Sigmoid colon (tissue), 7 donors: Measurements from ENCODE around the gene TRPM4. TPM values are rescaled to one million over a fixed set of nuclear protein-coding genes. Genes with fewer than 3 reads are reported as not detected.

Experiments
- DNase-seq: peaks from one replicate; pipeline ENCODE4 v3.0.0-alpha.2; 2019
- H3K27ac ChIP-seq, 4 donors: fragments of 200-600 bp; sonication (generic); one replicate each; pipeline ENCODE4 v1.5.1; 2016 to 2019; ENCODE audit warnings: mild to moderate bottlenecking in 1 of 4
- H3K27me3 ChIP-seq, 3 donors: fragments of 200-600 bp; sonication (generic); one replicate each; pipeline ENCODE4 v1.5.1; 2019; ENCODE audit warnings: mild to moderate bottlenecking in 1 of 3
- H3K36me3 ChIP-seq, 4 donors: fragments of 200-600 bp; sonication (generic); one replicate each; pipeline ENCODE4 v1.5.1; 2016 to 2019
- H3K4me1 ChIP-seq, 4 donors: fragments of 200-600 bp; sonication (generic); one replicate each; pipeline ENCODE4 v1.5.1; 2017 to 2019
- H3K4me3 ChIP-seq, 4 donors: fragments of 200-600 bp; sonication (generic); one replicate each; pipeline ENCODE4 v1.5.1; 2017 to 2019; ENCODE audit warnings: mild to moderate bottlenecking in 2 of 4, moderate library complexity in 1 of 4
- H3K9me3 ChIP-seq, 4 donors: fragments of 200-600 bp in 3 of 4; sonication (generic) in 3 of 4; one replicate each; pipeline versions ENCODE4 v1.5.1 to v1.6.1; 2013 to 2019
- EP300 ChIP-seq, 4 donors: sonication (generic); formaldehyde crosslinking; IDR thresholded peaks; one replicate each; pipeline ENCODE4 v1.6.1; 2017; ENCODE audit warnings: antibody characterized with exemption in 4 of 4
- POLR2A ChIP-seq, 2 donors: fragments of 450-650 bp; IDR thresholded peaks; one replicate each; pipeline ENCODE4 v1.6.1; 2016; ENCODE audit warnings: antibody characterized with exemption in 2 of 2, mild to moderate bottlenecking in 2 of 2, moderate library complexity in 2 of 2
- POLR2AphosphoS5 ChIP-seq, 4 donors: sonication (generic); formaldehyde crosslinking; IDR thresholded peaks; one replicate each; pipeline ENCODE4 v1.6.1; 2017; ENCODE audit warnings: antibody characterized with exemption in 4 of 4
- WGBS, 2 donors: extraction: QIAGEN DNeasy Blood & Tissue Kit; methylation state at CpG; one replicate each; pipeline ENCODE4 v1.1.7; 2013; 5-methylcytosine and 5-hydroxymethylcytosine counted together
- intact Hi-C: fragments of 100-400 bp; cut with DNase I; formaldehyde crosslinking; loops from one replicate; pipeline ENCODE4 v1.15.1; 2023
- polyA plus RNA-seq, 3 donors: library from polyadenylated mRNA; stranded (reverse); fragments of 200-250 nt; gene quantifications; one replicate each; pipeline ENCODE4 v1.2.3, GENCODE V29; 2013
- total RNA-seq, 4 donors: library from RNA; depleted of rRNA; stranded (reverse); fragments of >200 nt; gene quantifications; one replicate each; pipeline ENCODE4 v1.1.0, GENCODE V29; 2016
- TF ChIP-seq, protein P1 (sequence below), 4 experiments: fragments of 450-650 bp in 3 of 4; fragments of 200-600 bp in 1 of 4; IDR thresholded peaks; one replicate each; pipeline ENCODE4 v1.5.1; 2016 to 2019; ENCODE audit warnings: antibody characterized with exemption in 4 of 4, mild to moderate bottlenecking in 3 of 4, moderate library complexity in 2 of 4
- donor health status: healthy with polysubstance abuse.
- donor health status: Bipolar disorder and iron deficiency.
- donor health status: healthy.

The TRPM4 gene
- total RNA-seq (10 to 100 TPM in 3 of 4 donors, 1 to 10 TPM in 1; 7.9 to 18.0 (median 12.5) TPM), polyA plus RNA-seq (100 to 1,000 TPM in 1 of 3 donors, 10 to 100 TPM in 2; 40.5 to 166 (median 40.8) TPM)

DNA sequence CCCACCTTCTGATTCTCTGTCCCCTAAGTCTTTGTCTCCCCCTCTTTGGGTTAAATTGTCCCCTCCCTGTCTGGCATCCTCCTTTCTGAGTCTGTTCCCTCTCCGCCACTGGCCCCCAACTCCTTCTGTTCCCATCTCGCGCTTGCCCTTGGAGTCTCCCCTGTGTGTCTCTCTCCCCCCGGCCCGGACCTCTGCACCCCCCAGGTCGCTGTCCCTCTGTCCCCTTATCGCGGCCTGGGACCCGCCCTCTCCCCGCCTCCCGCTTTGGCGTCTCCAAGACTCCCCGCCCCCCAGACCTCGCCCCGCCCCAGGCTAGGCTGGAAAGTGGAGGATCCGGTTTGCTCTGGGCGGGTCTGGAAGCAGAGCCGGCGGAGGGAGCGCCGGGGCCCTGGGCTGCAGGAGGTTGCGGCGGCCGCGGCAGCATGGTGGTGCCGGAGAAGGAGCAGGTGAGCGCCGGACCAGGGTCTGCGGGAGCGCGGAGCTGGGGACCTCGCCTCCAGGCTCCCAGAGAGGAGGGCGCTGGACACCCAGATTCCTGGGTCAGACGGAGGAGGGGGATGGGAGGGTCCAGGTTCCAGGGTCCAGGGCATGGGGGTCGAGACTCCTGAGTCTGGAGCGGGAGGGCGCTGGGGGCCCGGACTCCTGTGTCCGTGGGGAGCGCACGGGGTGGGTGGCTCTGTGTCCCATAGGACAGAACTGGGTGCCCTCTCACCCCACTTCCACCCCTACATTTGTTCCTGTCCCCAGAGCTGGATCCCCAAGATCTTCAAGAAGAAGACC lies at the start of gene TRPM4:
TSS of gene TRPM4 (plus strand) at position 348 of the 780 bp plus-strand sequence. CDS start at position 423, 75 bp downstream.
- TF ChIP-seq POLR2A (IDR thresholded peaks at IDR 0.05) (peak; percentile 53 to 86), POLR2AphosphoS5 (IDR thresholded peaks at IDR 0.05) (peak; percentile 61 to 93 (median 88))
- TF ChIP-seq, protein P1, sequence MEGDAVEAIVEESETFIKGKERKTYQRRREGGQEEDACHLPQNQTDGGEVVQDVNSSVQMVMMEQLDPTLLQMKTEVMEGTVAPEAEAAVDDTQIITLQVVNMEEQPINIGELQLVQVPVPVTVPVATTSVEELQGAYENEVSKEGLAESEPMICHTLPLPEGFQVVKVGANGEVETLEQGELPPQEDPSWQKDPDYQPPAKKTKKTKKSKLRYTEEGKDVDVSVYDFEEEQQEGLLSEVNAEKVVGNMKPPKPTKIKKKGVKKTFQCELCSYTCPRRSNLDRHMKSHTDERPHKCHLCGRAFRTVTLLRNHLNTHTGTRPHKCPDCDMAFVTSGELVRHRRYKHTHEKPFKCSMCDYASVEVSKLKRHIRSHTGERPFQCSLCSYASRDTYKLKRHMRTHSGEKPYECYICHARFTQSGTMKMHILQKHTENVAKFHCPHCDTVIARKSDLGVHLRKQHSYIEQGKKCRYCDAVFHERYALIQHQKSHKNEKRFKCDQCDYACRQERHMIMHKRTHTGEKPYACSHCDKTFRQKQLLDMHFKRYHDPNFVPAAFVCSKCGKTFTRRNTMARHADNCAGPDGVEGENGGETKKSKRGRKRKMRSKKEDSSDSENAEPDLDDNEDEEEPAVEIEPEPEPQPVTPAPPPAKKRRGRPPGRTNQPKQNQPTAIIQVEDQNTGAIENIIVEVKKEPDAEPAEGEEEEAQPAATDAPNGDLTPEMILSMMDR (IDR thresholded peaks at IDR 0.05): no peak
- Histone ChIP-seq H3K36me3 (no peaks in the 10 kb centered on the region), H3K27ac (peak within 1 kb of the TSS; percentile 83 to 91 (median 84)), H3K9me3 (no peaks in the 10 kb centered on the region), H3K4me3 (peak within 1 kb of the TSS; percentile 57 to 98 (median 90)), H3K27me3 (no peaks in the 10 kb centered on the region), H3K4me1 (peaks cover 0 to 17% (median 12%) of the 10 kb centered on the region in 4 donors)
- intact Hi-C loops: no loop called here
- peak; percentile 93 for DNase-seq
- 1 to 2% methylated on average over 41 of the region's 41 CpGs for WGBS, 2 donors

DNA sequence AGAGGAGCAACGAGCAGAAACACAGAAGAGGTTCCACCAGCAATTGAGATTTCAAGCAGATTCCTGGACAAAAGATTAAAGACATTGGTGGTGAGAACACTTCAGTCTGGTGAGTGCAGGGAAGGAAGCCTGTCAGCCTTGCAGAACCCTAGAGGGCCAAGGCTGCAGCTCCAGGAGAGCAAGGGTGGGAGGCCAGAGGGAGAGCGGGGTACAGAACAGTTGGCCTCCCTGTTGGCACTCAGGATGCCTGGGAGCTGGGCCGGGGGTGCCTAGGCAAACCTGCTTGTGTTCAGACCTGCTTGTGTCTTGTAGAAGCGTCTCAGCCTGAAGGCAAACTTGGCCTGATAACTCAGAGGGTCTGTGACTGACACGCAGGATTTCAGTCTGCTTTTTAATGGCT lies 48.5 kb upstream of the TRPM4 start:
- TF ChIP-seq EP300 (IDR thresholded peaks at IDR 0.05) (no peak), POLR2A (IDR thresholded peaks at IDR 0.05) (no peak), POLR2AphosphoS5 (IDR thresholded peaks at IDR 0.05) (no peak)
- TF ChIP-seq, protein P1 (IDR thresholded peaks at IDR 0.05): no peak
- H3K4me3 ChIP-seq: no peak overlapping the region
- 85 to 86% methylated on average over 5 of the region's 5 CpGs for WGBS, 2 donors
- no peak for DNase-seq
- H3K4me1 ChIP-seq: peaks cover 0 to 16% (median 9%) of the 10 kb centered on the region in 4 donors
- H3K36me3 ChIP-seq: peaks cover 15 to 53% (median 35%) of the 10 kb centered on the region in 4 donors
- no peaks in the 10 kb centered on the region for H3K9me3 ChIP-seq
- H3K27ac ChIP-seq: no peak overlapping the region
- H3K27me3 ChIP-seq: no peaks in the 10 kb centered on the region
- intact Hi-C loops: no loop called here

DNA sequence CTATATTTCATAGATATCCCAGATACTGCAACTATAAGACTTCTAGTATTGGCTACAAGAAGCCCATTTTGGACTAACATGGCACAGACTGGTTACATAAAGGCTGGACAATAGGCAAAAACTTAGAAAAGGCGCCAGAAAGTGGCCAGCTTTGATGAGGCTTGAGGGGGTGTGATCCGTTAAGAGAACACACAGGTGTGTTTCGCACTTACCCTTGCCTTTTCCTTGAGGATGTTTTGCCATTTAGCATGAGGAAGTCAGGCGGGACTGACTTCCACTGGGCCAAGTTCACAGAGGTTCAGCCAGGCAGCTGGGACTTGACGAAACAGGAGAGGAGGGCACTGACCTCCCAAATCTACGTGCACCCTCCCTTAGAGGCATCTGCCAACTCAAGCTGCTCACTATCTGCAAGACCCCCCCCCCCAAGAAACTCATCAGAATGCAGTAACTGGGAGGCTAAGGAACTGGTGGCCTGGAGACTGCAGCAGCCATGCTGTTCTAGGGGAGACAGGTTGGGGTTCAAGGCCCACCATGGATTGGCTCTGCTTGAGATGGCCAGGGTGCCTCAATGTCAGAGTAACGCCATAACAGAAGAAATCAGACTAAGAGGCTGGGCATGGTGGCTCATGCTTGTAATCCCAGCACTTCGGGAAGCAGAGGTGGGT lies 47.9 kb upstream of the TRPM4 start:
- intact Hi-C loops: no loop called here
- peaks cover 9 to 47% (median 30%) of the 10 kb centered on the region in 4 donors for H3K36me3 ChIP-seq
- no peak for TF ChIP-seq POLR2AphosphoS5 (IDR thresholded peaks at IDR 0.05)
- TF ChIP-seq, protein P1 (IDR thresholded peaks at IDR 0.05): no peak
- no peak for TF ChIP-seq EP300 (IDR thresholded peaks at IDR 0.05)
- no peak for TF ChIP-seq POLR2A (IDR thresholded peaks at IDR 0.05)
- no peak overlapping the region for H3K4me3 ChIP-seq
- DNase-seq: no peak
- no peaks in the 10 kb centered on the region for H3K9me3 ChIP-seq
- WGBS, 2 donors: 90 to 91% methylated on average over 8 of the region's 8 CpGs
- H3K27ac ChIP-seq: no peak overlapping the region
- peaks cover 0 to 16% (median 10%) of the 10 kb centered on the region in 4 donors for H3K4me1 ChIP-seq
- H3K27me3 ChIP-seq: no peaks in the 10 kb centered on the region

GRCh38 chr19:49110567-49110966 lies 47.0 kb upstream of the TRPM4 start:
- H3K4me1 ChIP-seq: peaks cover 0 to 22% (median 10%) of the 10 kb centered on the region in 4 donors
- H3K36me3 ChIP-seq: peaks cover 5 to 38% (median 23%) of the 10 kb centered on the region in 4 donors
- no peak overlapping the region for H3K4me3 ChIP-seq
- no peaks in the 10 kb centered on the region for H3K27me3 ChIP-seq
- DNase-seq: no peak
- intact Hi-C loops: no loop called here
- H3K9me3 ChIP-seq: no peaks in the 10 kb centered on the region
- TF ChIP-seq, protein P1 (IDR thresholded peaks at IDR 0.05): no peak
- TF ChIP-seq POLR2AphosphoS5 (IDR thresholded peaks at IDR 0.05) (no peak), EP300 (IDR thresholded peaks at IDR 0.05) (no peak), POLR2A (IDR thresholded peaks at IDR 0.05) (no peak)
- 50 to 68% methylated on average over 3 of the region's 3 CpGs for WGBS, 2 donors
- peak overlapping the region in 1 of 4 donors; percentile 26 for H3K27ac ChIP-seq
